Measurements from ENCODE around the gene BARHL1.

DNA sequence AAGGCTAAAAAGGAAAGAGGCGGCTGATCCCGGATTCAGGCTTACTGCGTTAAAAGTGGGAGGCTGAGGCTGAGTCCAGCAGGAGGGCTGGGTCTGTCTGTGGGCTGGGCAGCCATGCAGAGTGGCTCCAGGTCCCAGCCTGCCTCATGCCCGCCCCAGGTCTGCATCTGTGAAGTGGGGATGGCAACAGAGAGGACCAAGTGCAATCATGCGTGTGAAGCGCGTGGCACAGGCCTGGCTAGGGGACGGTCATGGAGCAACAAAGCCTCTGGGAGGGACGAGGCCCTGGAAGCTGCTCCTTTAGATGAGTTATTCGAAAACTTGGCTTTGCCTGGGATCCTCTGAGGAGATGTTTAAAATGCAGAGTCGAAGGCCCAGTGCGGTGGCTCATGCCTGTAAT, 30.4 kb upstream of the BARHL1 start:
- TF ChIP-seq CENPX (CRISPR knock-in tag; IDR thresholded peaks at IDR 0.05) (no peak), TCF7L2 (IDR thresholded peaks at IDR 0.05; ENCODE audit: low read depth, low read length) (no peak)
- TF ChIP-seq, protein P1, sequence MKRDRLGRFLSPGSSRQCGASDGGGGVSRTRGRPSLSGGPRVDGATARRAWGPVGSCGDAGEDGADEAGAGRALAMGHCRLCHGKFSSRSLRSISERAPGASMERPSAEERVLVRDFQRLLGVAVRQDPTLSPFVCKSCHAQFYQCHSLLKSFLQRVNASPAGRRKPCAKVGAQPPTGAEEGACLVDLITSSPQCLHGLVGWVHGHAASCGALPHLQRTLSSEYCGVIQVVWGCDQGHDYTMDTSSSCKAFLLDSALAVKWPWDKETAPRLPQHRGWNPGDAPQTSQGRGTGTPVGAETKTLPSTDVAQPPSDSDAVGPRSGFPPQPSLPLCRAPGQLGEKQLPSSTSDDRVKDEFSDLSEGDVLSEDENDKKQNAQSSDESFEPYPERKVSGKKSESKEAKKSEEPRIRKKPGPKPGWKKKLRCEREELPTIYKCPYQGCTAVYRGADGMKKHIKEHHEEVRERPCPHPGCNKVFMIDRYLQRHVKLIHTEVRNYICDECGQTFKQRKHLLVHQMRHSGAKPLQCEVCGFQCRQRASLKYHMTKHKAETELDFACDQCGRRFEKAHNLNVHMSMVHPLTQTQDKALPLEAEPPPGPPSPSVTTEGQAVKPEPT (CRISPR knock-in tag; IDR thresholded peaks at IDR 0.05; ENCODE audit: low read depth) = no peak
- TF ChIP-seq, protein P2, sequence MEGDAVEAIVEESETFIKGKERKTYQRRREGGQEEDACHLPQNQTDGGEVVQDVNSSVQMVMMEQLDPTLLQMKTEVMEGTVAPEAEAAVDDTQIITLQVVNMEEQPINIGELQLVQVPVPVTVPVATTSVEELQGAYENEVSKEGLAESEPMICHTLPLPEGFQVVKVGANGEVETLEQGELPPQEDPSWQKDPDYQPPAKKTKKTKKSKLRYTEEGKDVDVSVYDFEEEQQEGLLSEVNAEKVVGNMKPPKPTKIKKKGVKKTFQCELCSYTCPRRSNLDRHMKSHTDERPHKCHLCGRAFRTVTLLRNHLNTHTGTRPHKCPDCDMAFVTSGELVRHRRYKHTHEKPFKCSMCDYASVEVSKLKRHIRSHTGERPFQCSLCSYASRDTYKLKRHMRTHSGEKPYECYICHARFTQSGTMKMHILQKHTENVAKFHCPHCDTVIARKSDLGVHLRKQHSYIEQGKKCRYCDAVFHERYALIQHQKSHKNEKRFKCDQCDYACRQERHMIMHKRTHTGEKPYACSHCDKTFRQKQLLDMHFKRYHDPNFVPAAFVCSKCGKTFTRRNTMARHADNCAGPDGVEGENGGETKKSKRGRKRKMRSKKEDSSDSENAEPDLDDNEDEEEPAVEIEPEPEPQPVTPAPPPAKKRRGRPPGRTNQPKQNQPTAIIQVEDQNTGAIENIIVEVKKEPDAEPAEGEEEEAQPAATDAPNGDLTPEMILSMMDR (CRISPR knock-in tag; IDR thresholded peaks at IDR 0.05) = no peak

Data from HepG2 (cell line).